ENCODE data around the gene BPIFB6. TPM values are rescaled to one million over a fixed set of nuclear protein-coding genes. Genes with fewer than 3 reads are reported as not detected.
A peak's percentile ranks its signal among the peaks of the same experiment; 100 is the strongest.

The BPIFB6 gene
- total and polyA plus RNA-seq, 2 donors (not counting 1 experiment from before 2014, with no cell fraction given), result not detected

GRCh38 chr20:33075281-33075680 lies 43.8 kb downstream of the BPIFB6 start:
- Histone ChIP-seq H3K27me3 (ENCODE audit: control insufficient read depth, insufficient read depth, low read length) (no peaks in the 10 kb centered on the region), H3K9me3 (ENCODE audit: control insufficient read depth, insufficient read depth, low read depth, low read length) (no peaks in the 10 kb centered on the region), H3K9ac (ENCODE audit: insufficient read depth, low read length) (no peak overlapping the region), H3K4me3 (replicated peaks in 1 of 4; ENCODE audit: control extremely low read depth in 1 of 4, insufficient read depth in 1 of 4, low read depth in 3 of 4, low read length in 4 of 4) (no peak overlapping the region), H4K20me1 (ENCODE audit: control insufficient read depth, extremely low read depth, insufficient read depth, low read length) (no peaks in the 10 kb centered on the region), H3K79me2 (ENCODE audit: control insufficient read depth, insufficient read depth, low read length) (no peaks in the 10 kb centered on the region), H3K27ac (ENCODE audit: insufficient read depth, low read length) (no peak overlapping the region), H3K36me3 (ENCODE audit: control insufficient read depth, insufficient read depth, low read length) (no peaks in the 10 kb centered on the region), H3K4me1 (ENCODE audit: control insufficient read depth, extremely low read depth, insufficient read depth, low read length) (no peaks in the 10 kb centered on the region), H3K4me2 (ENCODE audit: extremely low read depth, insufficient read depth, low read length) (no peak overlapping the region), H2AFZ (ENCODE audit: low read length) (no peak overlapping the region)
- TF ChIP-seq EZH2 (IDR thresholded peaks at IDR 0.05; ENCODE audit: low read length, missing control alignments), result no peak
- no peak for DNase-seq (ENCODE audit: low read depth in 2 of 2)

GRCh38 chr20:33076662-33077372 lies 45.4 kb downstream of the BPIFB6 start:
- Histone ChIP-seq H3K4me3 (replicated peaks in 1 of 4; ENCODE audit: control extremely low read depth in 1 of 4, insufficient read depth in 1 of 4, low read depth in 3 of 4, low read length in 4 of 4) (no peak overlapping the region), H3K27ac (ENCODE audit: insufficient read depth, low read length) (no peak overlapping the region), H4K20me1 (ENCODE audit: control insufficient read depth, extremely low read depth, insufficient read depth, low read length) (no peaks in the 10 kb centered on the region), H3K36me3 (ENCODE audit: control insufficient read depth, insufficient read depth, low read length) (no peaks in the 10 kb centered on the region), H3K4me1 (ENCODE audit: control insufficient read depth, extremely low read depth, insufficient read depth, low read length) (no peaks in the 10 kb centered on the region), H3K9ac (ENCODE audit: insufficient read depth, low read length) (no peak overlapping the region), H3K9me3 (ENCODE audit: control insufficient read depth, insufficient read depth, low read depth, low read length) (no peaks in the 10 kb centered on the region), H3K79me2 (ENCODE audit: control insufficient read depth, insufficient read depth, low read length) (no peaks in the 10 kb centered on the region), H3K27me3 (ENCODE audit: control insufficient read depth, insufficient read depth, low read length) (no peaks in the 10 kb centered on the region), H3K4me2 (ENCODE audit: extremely low read depth, insufficient read depth, low read length) (no peak overlapping the region), H2AFZ (ENCODE audit: low read length) (no peak overlapping the region)
- no peak for DNase-seq (ENCODE audit: low read depth in 2 of 2)
- TF ChIP-seq CTCF (conservative IDR thresholded peaks at IDR 0.05 in 1 of 2, IDR thresholded peaks at IDR 0.05 in 1 of 2; ENCODE audit: low read depth in 1 of 2, low read length in 2 of 2) (peak; percentile 5 to 10), EZH2 (IDR thresholded peaks at IDR 0.05; ENCODE audit: low read length, missing control alignments) (no peak)

- peak; percentile 2 to 40 for DNase-seq (ENCODE audit: low read depth in 2 of 2)
- no peaks in the 10 kb centered on the region for H3K4me1 ChIP-seq (ENCODE audit: control insufficient read depth, extremely low read depth, insufficient read depth, low read length)
- TF ChIP-seq EZH2 (IDR thresholded peaks at IDR 0.05; ENCODE audit: low read length, missing control alignments) (no peak), CTCF (conservative IDR thresholded peaks at IDR 0.05 in 1 of 2, IDR thresholded peaks at IDR 0.05 in 1 of 2; ENCODE audit: low read depth in 1 of 2, low read length in 2 of 2) (no peak)
- H3K9ac ChIP-seq (ENCODE audit: insufficient read depth, low read length), result no peak within 1 kb of the TSS
- H3K4me3 ChIP-seq (replicated peaks in 1 of 4; ENCODE audit: control extremely low read depth in 1 of 4, insufficient read depth in 1 of 4, low read depth in 3 of 4, low read length in 4 of 4), result no peak within 1 kb of the TSS
- no peaks in the 10 kb centered on the region for H3K36me3 ChIP-seq (ENCODE audit: control insufficient read depth, insufficient read depth, low read length)
- H3K27me3 ChIP-seq (ENCODE audit: control insufficient read depth, insufficient read depth, low read length), result no peaks in the 10 kb centered on the region
- H3K27ac ChIP-seq (ENCODE audit: insufficient read depth, low read length), result no peak within 1 kb of the TSS
- H3K79me2 ChIP-seq (ENCODE audit: control insufficient read depth, insufficient read depth, low read length), result no peaks in the 10 kb centered on the region
- no peaks in the 10 kb centered on the region for H4K20me1 ChIP-seq (ENCODE audit: control insufficient read depth, extremely low read depth, insufficient read depth, low read length)
- no peak within 1 kb of the TSS for H2AFZ ChIP-seq (ENCODE audit: low read length)
- H3K4me2 ChIP-seq (ENCODE audit: extremely low read depth, insufficient read depth, low read length), result no peak within 1 kb of the TSS
- no peaks in the 10 kb centered on the region for H3K9me3 ChIP-seq (ENCODE audit: control insufficient read depth, insufficient read depth, low read depth, low read length)
These were observed 47.8 kb downstream of the BPIFB6 start, which contains the start of gene BPIFB4 for GRCh38 chr20:33079259-33079658. Gene BPIFB4, plus strand, starts transcription at chr20:33079643. Its CDS starts 1,884 bp downstream, at chr20:33081527.

Measured in fibroblast of lung (primary cell).